ENCODE data around the gene BCAS1. TPM values are rescaled to one million over a fixed set of nuclear protein-coding genes. Genes with fewer than 3 reads are reported as not detected.

The BCAS1 gene
- total RNA-seq, 1 donor = not detected

- no peak overlapping the region for H2AFZ ChIP-seq (ENCODE audit: low read length)
- no peak overlapping the region for H3K4me3 ChIP-seq (ENCODE audit: insufficient read depth, low read length)
- H3K4me2 ChIP-seq (ENCODE audit: insufficient read depth, low read length) = no peak overlapping the region
- no peaks in the 10 kb centered on the region for H3K79me2 ChIP-seq (ENCODE audit: insufficient read depth, low read length)
- no peak for DNase-seq (ENCODE audit: insufficient read length, low spot score, missing footprints)
- no peaks in the 10 kb centered on the region for H3K27me3 ChIP-seq (ENCODE audit: insufficient read depth, low read length)
- H3K36me3 ChIP-seq (ENCODE audit: insufficient read depth, low read length) = no peaks in the 10 kb centered on the region
- TF ChIP-seq CTCF (IDR thresholded peaks at IDR 0.05; ENCODE audit: extremely low read depth, low read depth, low read length) = no peak
- H3K9me3 ChIP-seq (ENCODE audit: low read depth, low read length) = peaks cover 1% of the 10 kb centered on the region
- H3K4me1 ChIP-seq (ENCODE audit: insufficient read depth, low read length) = no peaks in the 10 kb centered on the region
- H4K20me1 ChIP-seq (ENCODE audit: insufficient read depth, low read length) = no peaks in the 10 kb centered on the region
- H3K27ac ChIP-seq (ENCODE audit: low read depth, low read length) = no peak overlapping the region
Observed at GRCh38 chr20:54004445-54004844, 65.9 kb downstream of the BCAS1 start.

DNA sequence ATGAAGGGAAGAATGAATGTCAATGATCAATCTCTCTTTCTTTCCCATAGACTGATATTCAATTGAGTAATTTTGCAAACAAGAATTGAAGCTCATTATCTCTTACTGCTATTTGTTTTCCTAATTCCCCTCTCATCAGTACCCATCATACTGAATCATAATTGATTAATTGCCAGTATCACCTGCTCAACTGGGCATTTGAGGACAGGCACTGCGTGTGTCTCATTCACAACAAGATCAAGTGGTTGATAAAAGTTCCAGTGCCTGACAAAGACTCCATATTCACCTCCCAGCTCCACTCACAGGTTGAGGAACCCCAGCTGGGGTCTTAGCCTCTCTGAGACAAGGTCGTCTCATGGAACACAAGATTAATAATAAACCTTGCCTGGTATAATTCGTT lies 67.7 kb downstream of the BCAS1 start:
- no peaks in the 10 kb centered on the region for H3K79me2 ChIP-seq (ENCODE audit: insufficient read depth, low read length)
- H3K36me3 ChIP-seq (ENCODE audit: insufficient read depth, low read length) = no peaks in the 10 kb centered on the region
- no peak overlapping the region for H3K4me3 ChIP-seq (ENCODE audit: insufficient read depth, low read length)
- no peak overlapping the region for H2AFZ ChIP-seq (ENCODE audit: low read length)
- no peaks in the 10 kb centered on the region for H3K4me1 ChIP-seq (ENCODE audit: insufficient read depth, low read length)
- TF ChIP-seq CTCF (IDR thresholded peaks at IDR 0.05; ENCODE audit: extremely low read depth, low read depth, low read length) = no peak
- peak; percentile 38 for DNase-seq (ENCODE audit: insufficient read length, low spot score, missing footprints)
- H3K27me3 ChIP-seq (ENCODE audit: insufficient read depth, low read length) = no peaks in the 10 kb centered on the region
- H3K4me2 ChIP-seq (ENCODE audit: insufficient read depth, low read length) = no peak overlapping the region
- H3K27ac ChIP-seq (ENCODE audit: low read depth, low read length) = no peak overlapping the region
- H3K9me3 ChIP-seq (ENCODE audit: low read depth, low read length) = peaks cover 1% of the 10 kb centered on the region
- H4K20me1 ChIP-seq (ENCODE audit: insufficient read depth, low read length) = no peaks in the 10 kb centered on the region

DNA sequence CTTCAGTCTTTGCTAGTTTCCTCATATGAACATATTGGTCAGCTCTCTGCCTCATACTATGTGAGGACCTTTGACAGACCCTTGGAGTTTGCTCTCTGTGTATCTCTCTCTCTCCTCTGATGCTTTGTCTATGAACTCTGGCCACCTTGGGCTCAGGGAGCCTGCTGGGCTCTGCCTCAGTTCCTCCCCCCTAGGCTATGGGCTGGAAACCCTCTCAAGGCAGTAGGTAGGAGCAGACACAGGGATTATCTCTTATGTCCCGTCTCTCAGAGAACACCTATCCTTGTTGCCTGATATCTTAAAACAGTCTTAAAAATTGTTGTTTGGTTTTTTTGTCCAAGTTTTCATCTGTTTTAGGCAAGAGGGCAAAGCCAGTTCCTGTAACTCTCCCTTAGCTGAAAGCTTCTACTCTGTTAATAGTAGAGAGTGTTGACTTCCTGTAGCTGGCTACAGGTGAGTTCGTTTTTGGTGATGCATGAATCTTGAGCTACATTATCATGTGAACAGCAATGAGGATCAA lies 68.3 kb downstream of the BCAS1 start:
- no peak for DNase-seq (ENCODE audit: insufficient read length, low spot score, missing footprints)
- no peak overlapping the region for H2AFZ ChIP-seq (ENCODE audit: low read length)
- H3K4me2 ChIP-seq (ENCODE audit: insufficient read depth, low read length) = no peak overlapping the region
- no peaks in the 10 kb centered on the region for H3K36me3 ChIP-seq (ENCODE audit: insufficient read depth, low read length)
- peaks cover 1% of the 10 kb centered on the region for H3K9me3 ChIP-seq (ENCODE audit: low read depth, low read length)
- no peaks in the 10 kb centered on the region for H3K4me1 ChIP-seq (ENCODE audit: insufficient read depth, low read length)
- H3K27me3 ChIP-seq (ENCODE audit: insufficient read depth, low read length) = no peaks in the 10 kb centered on the region
- H3K4me3 ChIP-seq (ENCODE audit: insufficient read depth, low read length) = no peak overlapping the region
- TF ChIP-seq CTCF (IDR thresholded peaks at IDR 0.05; ENCODE audit: extremely low read depth, low read depth, low read length) = no peak
- no peak overlapping the region for H3K27ac ChIP-seq (ENCODE audit: low read depth, low read length)
- H3K79me2 ChIP-seq (ENCODE audit: insufficient read depth, low read length) = no peaks in the 10 kb centered on the region
- no peaks in the 10 kb centered on the region for H4K20me1 ChIP-seq (ENCODE audit: insufficient read depth, low read length)

- H3K4me1 ChIP-seq (ENCODE audit: insufficient read depth, low read length) = no peaks in the 10 kb centered on the region
- no peaks in the 10 kb centered on the region for H3K27me3 ChIP-seq (ENCODE audit: insufficient read depth, low read length)
- no peak overlapping the region for H3K27ac ChIP-seq (ENCODE audit: low read depth, low read length)
- no peaks in the 10 kb centered on the region for H3K36me3 ChIP-seq (ENCODE audit: insufficient read depth, low read length)
- DNase-seq (ENCODE audit: insufficient read length, low spot score, missing footprints) = no peak
- TF ChIP-seq CTCF (IDR thresholded peaks at IDR 0.05; ENCODE audit: extremely low read depth, low read depth, low read length) = no peak
- H2AFZ ChIP-seq (ENCODE audit: low read length) = no peak overlapping the region
- peaks cover 1% of the 10 kb centered on the region for H3K9me3 ChIP-seq (ENCODE audit: low read depth, low read length)
- H3K4me2 ChIP-seq (ENCODE audit: insufficient read depth, low read length) = no peak overlapping the region
- H3K79me2 ChIP-seq (ENCODE audit: insufficient read depth, low read length) = no peaks in the 10 kb centered on the region
- no peaks in the 10 kb centered on the region for H4K20me1 ChIP-seq (ENCODE audit: insufficient read depth, low read length)
- no peak overlapping the region for H3K4me3 ChIP-seq (ENCODE audit: insufficient read depth, low read length)
Observed at GRCh38 chr20:54000914-54001313, 69.5 kb downstream of the BCAS1 start.

Data from osteoblast (primary cell).